Upper lobe of left lung (tissue), 6 donors: ENCODE measurements around the gene OSBPL9. TPM values are rescaled to one million over a fixed set of nuclear protein-coding genes. Genes with fewer than 3 reads are reported as not detected.
"Not testable (repeated sequence)": the region's sequence is repeated elsewhere in the genome, so short reads cannot be mapped to it uniquely, and the experiment has no call there.

ENCODE experiments used
- ATAC-seq, 2 donors: fragments of 200-7000 bp; cut with Tn5 transposase; one replicate each; pipeline ENCODE4 v1.9.1; 2022; ENCODE audit warnings: mild to moderate bottlenecking in 2 of 2, moderate library complexity in 2 of 2; ENCODE audit not compliant: low FRiP score in 2 of 2
- DNase-seq, 2 donors: peaks; one replicate each; pipeline ENCODE4 v3.0.0-alpha.2; 2019 to 2020
- H3K27ac ChIP-seq, 4 donors: fragments of 200-600 bp; sonication (generic); one replicate each; pipeline ENCODE4 v1.5.1; 2016 to 2019
- H3K27me3 ChIP-seq, 4 donors: fragments of 200-600 bp; sonication (generic); one replicate each; pipeline ENCODE4 v1.5.1; 2017 to 2019
- H3K36me3 ChIP-seq, 4 donors: fragments of 200-600 bp; sonication (generic); one replicate each; pipeline ENCODE4 v1.5.1; 2016 to 2019
- H3K4me1 ChIP-seq, 4 donors: fragments of 200-600 bp; sonication (generic); one replicate each; pipeline ENCODE4 v1.5.1; 2018 to 2019
- H3K4me3 ChIP-seq, 4 donors: fragments of 200-600 bp; sonication (generic); one replicate each; pipeline ENCODE4 v1.5.1; 2017 to 2019; ENCODE audit warnings: mild to moderate bottlenecking in 2 of 4, moderate library complexity in 1 of 4
- H3K9me3 ChIP-seq, 4 donors: fragments of 200-600 bp; sonication (generic); one replicate each; pipeline ENCODE4 v1.5.1; 2018 to 2019
- CTCF ChIP-seq, 6 experiments: fragments of 450-650 bp in 4 of 6; fragments of 200-600 bp in 2 of 6; sonication (generic) in 2 of 6; IDR thresholded peaks; one replicate each; pipeline ENCODE4 v1.5.1; 2016 to 2019; ENCODE audit warnings: antibody characterized with exemption in 6 of 6
- EP300 ChIP-seq, 4 donors: sonication (generic); formaldehyde crosslinking; IDR thresholded peaks; one replicate each; pipeline ENCODE4 v1.5.1; 2017; ENCODE audit warnings: antibody characterized with exemption in 4 of 4, control low read depth in 2 of 4
- POLR2A ChIP-seq, 4 donors: fragments of 450-650 bp; IDR thresholded peaks; one replicate each; pipeline ENCODE4 v1.5.1; 2016 to 2017; ENCODE audit warnings: antibody characterized with exemption in 4 of 4, mild to moderate bottlenecking in 2 of 4
- POLR2AphosphoS5 ChIP-seq, 2 donors: sonication (generic); formaldehyde crosslinking; IDR thresholded peaks; one replicate each; pipeline ENCODE4 v1.5.1; 2017; ENCODE audit warnings: antibody characterized with exemption in 2 of 2
- WGBS, 2 donors: methylation state at CpG; one replicate each; pipeline ENCODE4 v1.1.5; 2017 to 2018; 5-methylcytosine and 5-hydroxymethylcytosine counted together
- total RNA-seq, 6 donors: library from RNA; depleted of rRNA in 4 of 6; stranded (reverse); fragments of >200 nt in 4 of 6; gene quantifications; one replicate each; pipeline versions ENCODE4 v1.1.0 to v1.2.1, GENCODE V29; 2016 to 2021
- donor health status: DM: no; HTN: no; CAD: no; lungs with moderate emphysema.
- donor health status: DM: no; HTN: yes; CAD: no; lungs with severe emphysema.

OSBPL9 gene
- total RNA-seq, 6 donors from 2014 or later, result 55.7 to 271 (median 94.9) TPM

- WGBS, 2 donors, result 94 to 100% methylated on average over 2 of the region's 2 CpGs
- TF ChIP-seq CTCF (IDR thresholded peaks at IDR 0.05), result no peak
- TF ChIP-seq EP300 (IDR thresholded peaks at IDR 0.05), result no peak
- no peak for DNase-seq
- peak overlapping the region in 3 of 4 donors; percentile 5 to 43 (median 24) for H3K27ac ChIP-seq
- H3K36me3 ChIP-seq, result peaks cover 36 to 90% (median 55%) of the 10 kb centered on the region in 4 donors
- H3K27me3 ChIP-seq, result no peaks in the 10 kb centered on the region
- no peaks in the 10 kb centered on the region for H3K9me3 ChIP-seq
- no peak for ATAC-seq
- H3K4me3 ChIP-seq, result no peak overlapping the region
- peaks cover 0 to 10% (median 0%) of the 10 kb centered on the region in 4 donors for H3K4me1 ChIP-seq
These were observed 177.4 kb downstream of the OSBPL9 start for GRCh38 chr1:51794260-51794659.

GRCh38 chr1:51794868-51795267, 178.0 kb downstream of the OSBPL9 start:
- ATAC-seq (peak in 1 of 2 donors; percentile 18), DNase-seq (no peak)
- peak overlapping the region in 2 of 4 donors; percentile 5 to 43 for H3K27ac ChIP-seq
- no peak overlapping the region for H3K4me3 ChIP-seq
- H3K27me3 ChIP-seq, result no peaks in the 10 kb centered on the region
- H3K36me3 ChIP-seq, result peaks cover 35 to 90% (median 54%) of the 10 kb centered on the region in 4 donors
- no peaks in the 10 kb centered on the region for H3K9me3 ChIP-seq
- H3K4me1 ChIP-seq, result peaks cover 0 to 10% (median 0%) of the 10 kb centered on the region in 4 donors
- no peak for TF ChIP-seq EP300 (IDR thresholded peaks at IDR 0.05)
- no peak for TF ChIP-seq CTCF (IDR thresholded peaks at IDR 0.05)
- no peak for TF ChIP-seq POLR2AphosphoS5 (IDR thresholded peaks at IDR 0.05)
- no peak for TF ChIP-seq POLR2A (IDR thresholded peaks at IDR 0.05)

GRCh38 chr1:51799372-51799771, 182.5 kb downstream of the OSBPL9 start:
- H3K27ac ChIP-seq, result no peak overlapping the region
- H3K4me1 ChIP-seq, result peaks cover 0 to 4% (median 0%) of the 10 kb centered on the region in 4 donors
- H3K4me3 ChIP-seq, result no peak overlapping the region
- H3K36me3 ChIP-seq, result peaks cover 15 to 88% (median 39%) of the 10 kb centered on the region in 4 donors
- WGBS, 2 donors, result 84 to 95% methylated on average over 2 of the region's 2 CpGs
- H3K27me3 ChIP-seq, result no peaks in the 10 kb centered on the region
- no peak for TF ChIP-seq POLR2AphosphoS5 (IDR thresholded peaks at IDR 0.05)
- TF ChIP-seq POLR2A (IDR thresholded peaks at IDR 0.05), result no peak
- TF ChIP-seq EP300 (IDR thresholded peaks at IDR 0.05), result no peak
- TF ChIP-seq CTCF (IDR thresholded peaks at IDR 0.05), result no peak
- H3K9me3 ChIP-seq, result no peaks in the 10 kb centered on the region
- no peak for DNase-seq
- no peak for ATAC-seq

GRCh38 chr1:51814513-51814912, 197.6 kb downstream of the OSBPL9 start:
- 95 to 96% methylated on average over 1 of the region's 1 CpG for WGBS, 2 donors
- H3K4me3 ChIP-seq, result no peak overlapping the region
- peaks cover 0 to 98% (median 43%) of the 10 kb centered on the region in 4 donors for H3K36me3 ChIP-seq
- DNase-seq, result no peak
- H3K27me3 ChIP-seq, result no peaks in the 10 kb centered on the region
- H3K27ac ChIP-seq, result no peak overlapping the region
- no peaks in the 10 kb centered on the region for H3K9me3 ChIP-seq
- TF ChIP-seq POLR2A (IDR thresholded peaks at IDR 0.05) (no peak), EP300 (IDR thresholded peaks at IDR 0.05) (no peak), POLR2AphosphoS5 (IDR thresholded peaks at IDR 0.05) (no peak)
- H3K4me1 ChIP-seq, result no peaks in the 10 kb centered on the region
- ATAC-seq, result no peak

GRCh38 chr1:51818487-51818886, 201.6 kb downstream of the OSBPL9 start:
- Histone ChIP-seq H3K27me3 (no peaks in the 10 kb centered on the region), H3K36me3 (peaks cover 0 to 98% (median 31%) of the 10 kb centered on the region in 4 donors), H3K27ac (no peak overlapping the region), H3K4me3 (no peak overlapping the region), H3K4me1 (no peaks in the 10 kb centered on the region), H3K9me3 (no peaks in the 10 kb centered on the region)
- WGBS, 2 donors, result 91 to 92% methylated on average over 3 of the region's 3 CpGs
- ATAC-seq, result no peak
- TF ChIP-seq POLR2A (IDR thresholded peaks at IDR 0.05) (no peak), POLR2AphosphoS5 (IDR thresholded peaks at IDR 0.05) (no peak), EP300 (IDR thresholded peaks at IDR 0.05) (no peak), CTCF (IDR thresholded peaks at IDR 0.05) (no peak)
- DNase-seq, result no peak

GRCh38 chr1:51819021-51819420, 202.1 kb downstream of the OSBPL9 start:
- not testable (repeated sequence) for H3K27me3 ChIP-seq, ATAC-seq, H3K4me3 ChIP-seq, H3K9me3 ChIP-seq, H3K27ac ChIP-seq, H3K4me1 ChIP-seq, DNase-seq
- 96 to 97% methylated on average over 9 of the region's 9 CpGs for WGBS, 2 donors
- peaks cover 0 to 99% (median 29%) of the 10 kb centered on the region in 4 donors for H3K36me3 ChIP-seq
